CD14-positive monocyte (primary cell): ENCODE data around the gene NEK6. TPM values are rescaled to one million over a fixed set of nuclear protein-coding genes. Genes with fewer than 3 reads are reported as not detected.

Source experiments
- DNase-seq, 3 donors: peaks; one replicate each; pipeline ENCODE4 v3.0.0-alpha.2; 2011 to 2022
- H2AFZ ChIP-seq: 2 replicates; pipeline ENCODE4 v1.6.0; 2012; ENCODE audit warnings: mild to moderate bottlenecking, low read depth, low read length, inconsistent platforms; ENCODE audit not compliant: insufficient read depth, poor library complexity, severe bottlenecking
- H3K27ac ChIP-seq, 2 donors: 1 replicate in 1 of 2; 2 replicates in 1 of 2; pipeline ENCODE4 v1.5.1; 2012 to 2013; ENCODE audit warnings: low read length in 2 of 2, control low read depth in 1 of 2, inconsistent platforms in 1 of 2, low read depth in 1 of 2, mild to moderate bottlenecking in 1 of 2
- H3K27me3 ChIP-seq, 2 donors: one replicate each; pipeline versions ENCODE4 v1.6.0 to v1.6.1; 2011 to 2013; ENCODE audit warnings: low read length in 2 of 2; ENCODE audit not compliant: control insufficient read depth in 2 of 2, insufficient read depth in 2 of 2
- H3K36me3 ChIP-seq, 2 donors: replicated peaks in 1 of 2; 1 replicate in 1 of 2; 2 replicates in 1 of 2; pipeline versions ENCODE4 v1.5.1 to v1.6.1; 2012 to 2013; ENCODE audit warnings: low read length in 2 of 2, control low read depth in 1 of 2, inconsistent platforms in 1 of 2, mild to moderate bottlenecking in 1 of 2; ENCODE audit not compliant: insufficient read depth in 2 of 2, control insufficient read depth in 1 of 2
- H3K4me1 ChIP-seq, 2 donors: 1 replicate in 1 of 2; 2 replicates in 1 of 2; pipeline versions ENCODE4 v1.5.1 to v1.6.1; 2012 to 2013; ENCODE audit warnings: low read length in 2 of 2, control low read depth in 1 of 2, inconsistent platforms in 1 of 2, mild to moderate bottlenecking in 1 of 2, moderate library complexity in 1 of 2; ENCODE audit not compliant: insufficient read depth in 2 of 2, control insufficient read depth in 1 of 2
- H3K4me2 ChIP-seq: replicated peaks from 2 replicates; pipeline ENCODE3; 2012; ENCODE audit warnings: low read length, moderate library complexity, mild to moderate bottlenecking; ENCODE audit not compliant: poor library complexity, severe bottlenecking; ENCODE audit errors: extremely low read depth
- H3K4me3 ChIP-seq, 3 experiments: fragments of 200-600 bp in 1 of 3; sonication (generic) in 1 of 3; replicated peaks in 1 of 3; 1 replicate in 2 of 3; 2 replicates in 1 of 3; pipeline ENCODE4 v1.5.1; 2011 to 2013; ENCODE audit warnings: low read length in 3 of 3, mild to moderate bottlenecking in 3 of 3, control low read depth in 2 of 3, low read depth in 2 of 3, inconsistent platforms in 1 of 3, moderate library complexity in 1 of 3
- H3K79me2 ChIP-seq: 2 replicates; pipeline ENCODE4 v1.6.0; 2012; ENCODE audit warnings: mild to moderate bottlenecking, control low read depth, inconsistent platforms, low read length, moderate library complexity; ENCODE audit not compliant: insufficient read depth
- H3K9ac ChIP-seq: 2 replicates; pipeline ENCODE4 v1.6.0; 2017; ENCODE audit warnings: low read length, mild to moderate bottlenecking; ENCODE audit not compliant: insufficient read depth, poor library complexity, severe bottlenecking
- H3K9me3 ChIP-seq, 2 donors: replicated peaks in 1 of 2; 1 replicate in 1 of 2; 2 replicates in 1 of 2; pipeline versions ENCODE4 v1.5.1 to v1.6.1; 2012 to 2013; ENCODE audit warnings: low read length in 2 of 2, control low read depth in 1 of 2; ENCODE audit not compliant: control insufficient read depth in 1 of 2, insufficient read depth in 1 of 2
- H4K20me1 ChIP-seq: 2 replicates; pipeline ENCODE4 v1.6.0; 2012; ENCODE audit warnings: mild to moderate bottlenecking, low read length, control low read depth, moderate library complexity; ENCODE audit not compliant: insufficient read depth
- H3K27ac Mint-ChIP-seq, 7 donors: one replicate each; pipeline ENCODE4 v1.8.0; 2020; ENCODE audit warnings: mild to moderate bottlenecking in 7 of 7, mixed read lengths in 7 of 7, moderate library complexity in 6 of 7, inconsistent platforms in 2 of 7
- H3K27me3 Mint-ChIP-seq, 3 donors: one replicate each; pipeline ENCODE4 v1.8.0; 2021 to 2022; ENCODE audit warnings: low read depth in 3 of 3, mild to moderate bottlenecking in 3 of 3, mixed read lengths in 3 of 3, moderate library complexity in 3 of 3, inconsistent platforms in 1 of 3
- H3K36me3 Mint-ChIP-seq, 2 donors: one replicate each; pipeline ENCODE4 v1.8.0; 2020; ENCODE audit warnings: mixed read lengths in 2 of 2, inconsistent platforms in 1 of 2, mild to moderate bottlenecking in 1 of 2
- H3K4me1 Mint-ChIP-seq: one replicate; pipeline ENCODE4 v1.8.0; 2020; ENCODE audit warnings: mild to moderate bottlenecking, mixed read lengths
- H3K4me3 Mint-ChIP-seq, 2 donors: one replicate each; pipeline ENCODE4 v1.8.0; 2020; ENCODE audit warnings: mild to moderate bottlenecking in 2 of 2, mixed read lengths in 2 of 2, moderate library complexity in 1 of 2
- H3K9me3 Mint-ChIP-seq, 7 donors: one replicate each; pipeline ENCODE4 v1.8.0; 2020 to 2022; ENCODE audit warnings: mixed read lengths in 7 of 7, mild to moderate bottlenecking in 6 of 7, moderate library complexity in 6 of 7, inconsistent platforms in 2 of 7
- CTCF ChIP-seq: fragments of 200-600 bp; IDR thresholded peaks from one replicate; pipeline ENCODE4 v1.8.0; 2022; ENCODE audit warnings: antibody characterized with exemption, mild to moderate bottlenecking
- WGBS: methylation state at CpG from one replicate; pipeline ENCODE4 v1.1.5; 2013; ENCODE audit warnings: missing lambda C conversion rate; ENCODE audit not compliant: insufficient coverage; 5-methylcytosine and 5-hydroxymethylcytosine counted together
- intact Hi-C, 2 donors: fragments of 100-400 bp; cut with micrococcal nuclease; formaldehyde crosslinking; loops; one replicate each; pipeline versions ENCODE4 v1.15.0 to v1.15.1; 2023
- polyA plus RNA-seq, 3 donors: library from polyadenylated mRNA; depleted of rRNA in 1 of 3; unstranded in 2 of 3; stranded (reverse) in 1 of 3; fragments of 300-500 nt in 2 of 3; fragments of >200 nt in 1 of 3; fragmentation: Illumina TruSeq in 2 of 3; gene quantifications; 1 replicate in 2 of 3; 2 replicates in 1 of 3; pipeline ENCODE4 v1.2.3, GENCODE V29; 2012 to 2021

The NEK6 gene
- polyA plus RNA-seq, 3 donors: 26.1 to 46.0 (median 35.8) TPM

GRCh38 chr9:124308606-124309491, 51.1 kb downstream of the NEK6 start:
- no peak for TF ChIP-seq CTCF
- peak overlapping the region in 1 of 7 donors; percentile 42 for H3K27ac Mint-ChIP-seq
- peaks cover 53 to 96% of the 10 kb centered on the region in 2 donors for H3K36me3 Mint-ChIP-seq
- Histone ChIP-seq H3K9me3 (no peaks in the 10 kb centered on the region), H3K9ac (no peak overlapping the region), H3K36me3 (peaks cover 75 to 86% of the 10 kb centered on the region in 2 donors), H3K4me3 (no peak overlapping the region), H3K4me1 (peaks cover 14 to 17% of the 10 kb centered on the region in 2 donors), H4K20me1 (peaks cover 100% of the 10 kb centered on the region), H2AFZ (no peak overlapping the region), H3K79me2 (peaks cover 73% of the 10 kb centered on the region), H3K4me2 (no peak overlapping the region), H3K27ac (peak overlapping the region in 1 of 2 donors; percentile 11), H3K27me3 (no peaks in the 10 kb centered on the region)
- WGBS: 96% methylated on average over 14 of the region's 21 CpGs
- intact Hi-C loops: loop anchor here in 1 of 2 donors (5.0 kb wide), 1 partner anchor 182 kb away; no protein-coding TSS in a partner anchor
- DNase-seq: no peak
- H3K27me3 Mint-ChIP-seq: no peaks in the 10 kb centered on the region
- peaks cover 0 to 2% (median 0%) of the 10 kb centered on the region in 7 donors for H3K9me3 Mint-ChIP-seq
- H3K4me3 Mint-ChIP-seq: no peak overlapping the region
- peaks cover 22% of the 10 kb centered on the region for H3K4me1 Mint-ChIP-seq

GRCh38 chr9:124309667-124310084, 51.9 kb downstream of the NEK6 start:
- TF ChIP-seq CTCF: no peak
- peaks cover 0 to 2% (median 0%) of the 10 kb centered on the region in 7 donors for H3K9me3 Mint-ChIP-seq
- H3K36me3 ChIP-seq: peaks cover 74 to 86% of the 10 kb centered on the region in 2 donors
- no peak for DNase-seq
- peaks cover 65% of the 10 kb centered on the region for H3K79me2 ChIP-seq
- peaks cover 99% of the 10 kb centered on the region for H4K20me1 ChIP-seq
- no peak overlapping the region for H3K9ac ChIP-seq
- H3K27me3 Mint-ChIP-seq: no peaks in the 10 kb centered on the region
- no peak overlapping the region for H3K4me2 ChIP-seq
- H3K4me3 ChIP-seq: no peak overlapping the region
- H2AFZ ChIP-seq: no peak overlapping the region
- intact Hi-C loops: loop anchor here in 1 of 2 donors (5.0 kb wide), 1 partner anchor 182 kb away; no protein-coding TSS in a partner anchor
- H3K27me3 ChIP-seq: no peaks in the 10 kb centered on the region
- peaks cover 22% of the 10 kb centered on the region for H3K4me1 Mint-ChIP-seq
- no peak overlapping the region for H3K4me3 Mint-ChIP-seq
- no peaks in the 10 kb centered on the region for H3K9me3 ChIP-seq
- H3K27ac Mint-ChIP-seq: peak overlapping the region in 1 of 7 donors; percentile 42
- H3K4me1 ChIP-seq: peaks cover 14 to 17% of the 10 kb centered on the region in 2 donors
- peaks cover 57 to 96% of the 10 kb centered on the region in 2 donors for H3K36me3 Mint-ChIP-seq
- H3K27ac ChIP-seq: peak overlapping the region in 1 of 2 donors; percentile 11
- WGBS: 97% methylated on average over 10 of the region's 15 CpGs
